ENCODE data around the gene DNMT3A. TPM values are rescaled to one million over a fixed set of nuclear protein-coding genes. Genes with fewer than 3 reads are reported as not detected.

Gene DNMT3A
- total RNA-seq, 1 experiment from 2014 or later: 215 TPM

- Histone ChIP-seq H2BK5ac (ENCODE audit: insufficient read length, low read length) (no peak overlapping the region), H3K9ac (ENCODE audit: extremely low read depth, insufficient read length, low read length) (no peak overlapping the region), H3K4me2 (ENCODE audit: insufficient read depth, insufficient read length, low read length) (no peak overlapping the region), H2AK5ac (ENCODE audit: insufficient read length, low read length) (no peak overlapping the region), H3K4ac (ENCODE audit: low read depth, low read length) (no peak overlapping the region), H2BK120ac (ENCODE audit: low read depth, low read length, poor library complexity, severe bottlenecking) (no peak overlapping the region), H3K27me3 (ENCODE audit: insufficient read depth, low read length) (no peaks in the 10 kb centered on the region), H3T11ph (ENCODE audit: low read length) (no peak overlapping the region), H4K20me1 (ENCODE audit: control insufficient read depth, insufficient read depth, insufficient read length) (no peaks in the 10 kb centered on the region), H3K14ac (ENCODE audit: insufficient read depth, low read length) (no peak overlapping the region), H4K91ac (ENCODE audit: insufficient read length, low read depth, low read length) (no peak overlapping the region), H2BK15ac (ENCODE audit: low read depth, low read length) (no peak overlapping the region), H3K27ac (ENCODE audit: insufficient read length, low read depth, low read length) (no peak overlapping the region), H2BK20ac (ENCODE audit: low read depth, low read length, poor library complexity, severe bottlenecking) (no peak overlapping the region), H3K79me1 (ENCODE audit: insufficient read depth, low read depth, low read length, poor library complexity, severe bottlenecking) (no peaks in the 10 kb centered on the region), H3K23ac (ENCODE audit: insufficient read length, low read depth, low read length) (no peak overlapping the region), H4K8ac (replicated peaks; ENCODE audit: insufficient read length, low read depth, low read length) (no peak overlapping the region), H3K79me2 (ENCODE audit: insufficient read depth, low read length) (no peaks in the 10 kb centered on the region), H2BK12ac (ENCODE audit: insufficient read length, low read depth, low read length) (no peak overlapping the region), H3K4me1 (ENCODE audit: insufficient read depth, low read length) (no peaks in the 10 kb centered on the region), H3K56ac (ENCODE audit: insufficient read length, low read depth, low read length) (no peak overlapping the region), H3K18ac (ENCODE audit: insufficient read length, low read depth, low read length) (no peak overlapping the region), H4K5ac (ENCODE audit: insufficient read length, low read depth, low read length) (no peak overlapping the region), H3K9me3 (ENCODE audit: control insufficient read depth, low read depth, low read length) (no peaks in the 10 kb centered on the region), H3K23me2 (ENCODE audit: insufficient read length, low read depth, low read length, poor library complexity, severe bottlenecking) (no peaks in the 10 kb centered on the region), H2AFZ (ENCODE audit: low read length) (no peak overlapping the region)
- Mint-ChIP-seq H3K27me3 (ENCODE audit: low read depth) (peaks cover 10% of the 10 kb centered on the region), H3K4me1 (no peaks in the 10 kb centered on the region; a peak in 1 of 4 replicates), H3K4me3 (no peak overlapping the region), H3K9me3 (no peaks in the 10 kb centered on the region), H3K27ac (no peak overlapping the region), H3K36me3 (ENCODE audit: insufficient read depth in 1 of 3, low read depth in 3 of 3) (no peaks in the 10 kb centered on the region; a peak in 1 of 7 replicates)
- WGBS (ENCODE audit: extremely low coverage, insufficient read length, low lambda C conversion rate): no CpG with 5 or more reads among the region's 5 CpGs
- TF ChIP-seq, protein P1, sequence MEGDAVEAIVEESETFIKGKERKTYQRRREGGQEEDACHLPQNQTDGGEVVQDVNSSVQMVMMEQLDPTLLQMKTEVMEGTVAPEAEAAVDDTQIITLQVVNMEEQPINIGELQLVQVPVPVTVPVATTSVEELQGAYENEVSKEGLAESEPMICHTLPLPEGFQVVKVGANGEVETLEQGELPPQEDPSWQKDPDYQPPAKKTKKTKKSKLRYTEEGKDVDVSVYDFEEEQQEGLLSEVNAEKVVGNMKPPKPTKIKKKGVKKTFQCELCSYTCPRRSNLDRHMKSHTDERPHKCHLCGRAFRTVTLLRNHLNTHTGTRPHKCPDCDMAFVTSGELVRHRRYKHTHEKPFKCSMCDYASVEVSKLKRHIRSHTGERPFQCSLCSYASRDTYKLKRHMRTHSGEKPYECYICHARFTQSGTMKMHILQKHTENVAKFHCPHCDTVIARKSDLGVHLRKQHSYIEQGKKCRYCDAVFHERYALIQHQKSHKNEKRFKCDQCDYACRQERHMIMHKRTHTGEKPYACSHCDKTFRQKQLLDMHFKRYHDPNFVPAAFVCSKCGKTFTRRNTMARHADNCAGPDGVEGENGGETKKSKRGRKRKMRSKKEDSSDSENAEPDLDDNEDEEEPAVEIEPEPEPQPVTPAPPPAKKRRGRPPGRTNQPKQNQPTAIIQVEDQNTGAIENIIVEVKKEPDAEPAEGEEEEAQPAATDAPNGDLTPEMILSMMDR (conservative IDR thresholded peaks at IDR 0.05): no peak
- no peak for DNase-seq
Observed at GRCh38 chr2:25184254-25184653, 157.5 kb downstream of the DNMT3A start.

All from H9 (cell line).